SK-N-SH (cell line): ENCODE measurements around the gene VAV1. TPM values are rescaled to one million over a fixed set of nuclear protein-coding genes. Genes with fewer than 3 reads are reported as not detected.

ENCODE experiments used
- CTCF ChIA-PET: fragments of 300-600, 350-600 bp; formaldehyde crosslinking; extraction: SDS; loops from one replicate; lab custom pipeline; 2021; lab: Yijun Ruan, JAX
- POLR2A ChIA-PET: fragments of 350-600 bp; sonication (Branson Sonifier 250); formaldehyde crosslinking; extraction: SDS; loops from one replicate; lab custom pipeline; 2020; ENCODE audit warnings: antibody characterized with exemption, inconsistent platforms; lab: Yijun Ruan, JAX
- DNase-seq: peaks from one replicate; pipeline ENCODE4 v3.0.0; 2012
- H2AFZ ChIP-seq: fragments of 200-600 bp; sonication (generic); 2 replicates; pipeline ENCODE4 v1.8.1; 2016; ENCODE audit warnings: antibody characterized with exemption, mild to moderate bottlenecking, low read depth
- H3F3A ChIP-seq: fragments of 200-600 bp; sonication (generic); replicated peaks from 2 replicates; pipeline ENCODE3; 2016; ENCODE audit warnings: antibody characterized with exemption, mild to moderate bottlenecking; ENCODE audit not compliant: insufficient read depth
- H3K27ac ChIP-seq, 2 experiments: fragments of 200-500 bp in 1 of 2; fragments of 200-600 bp in 1 of 2; sonication (Bioruptor generic) in 1 of 2; sonication (generic), shearing (Covaris generic) in 1 of 2; 2 replicates each; pipeline versions ENCODE4 v1.5.1 to v1.6.1; 2014 to 2016; ENCODE audit warnings: low read depth in 2 of 2, inconsistent platforms in 1 of 2, low read length in 1 of 2, mild to moderate bottlenecking in 1 of 2, mixed read lengths in 1 of 2
- H3K27me3 ChIP-seq: fragments of 200-600 bp; sonication (generic), shearing (Covaris generic); 2 replicates; pipeline ENCODE4 v1.6.1; 2016; ENCODE audit warnings: mixed run types; ENCODE audit not compliant: insufficient read depth
- H3K36me3 ChIP-seq, 2 experiments: fragments of 200-500 bp in 1 of 2; fragments of 200-600 bp in 1 of 2; sonication (Bioruptor generic) in 1 of 2; sonication (generic) in 1 of 2; replicated peaks in 1 of 2; 2 replicates each; pipeline versions ENCODE3 to v1.5.1; 2014 to 2016; ENCODE audit warnings: low read length in 1 of 2, mild to moderate bottlenecking in 1 of 2; ENCODE audit not compliant: insufficient read depth in 2 of 2, control insufficient read depth in 1 of 2
- H3K4me1 ChIP-seq, 2 experiments: fragments of 200-500 bp in 1 of 2; fragments of 200-600 bp in 1 of 2; sonication (Bioruptor generic) in 1 of 2; sonication (generic), shearing (Covaris generic) in 1 of 2; 2 replicates each; pipeline versions ENCODE4 v1.5.1 to v1.6.1; 2014 to 2016; ENCODE audit warnings: low read depth in 1 of 2, low read length in 1 of 2, mixed run types in 1 of 2; ENCODE audit not compliant: insufficient read depth in 2 of 2, control insufficient read depth in 1 of 2
- H3K4me2 ChIP-seq: fragments of 200-600 bp; sonication (generic), shearing (Covaris generic); 2 replicates; pipeline ENCODE4 v1.6.1; 2017; ENCODE audit warnings: mixed run types
- H3K4me3 ChIP-seq, 2 experiments: fragments of 200-500 bp in 1 of 2; fragments of 200-600 bp in 1 of 2; sonication (Bioruptor generic) in 1 of 2; sonication (generic), shearing (Covaris generic) in 1 of 2; 2 replicates each; pipeline versions ENCODE4 v1.5.1 to v1.8.1; 2014 to 2016; ENCODE audit warnings: low read depth in 2 of 2, inconsistent platforms in 1 of 2, low read length in 1 of 2, mild to moderate bottlenecking in 1 of 2, mixed read lengths in 1 of 2, moderate library complexity in 1 of 2
- H3K79me2 ChIP-seq: fragments of 200-600 bp; sonication (generic); 2 replicates; pipeline ENCODE4 v1.8.1; 2017; ENCODE audit warnings: mild to moderate bottlenecking; ENCODE audit not compliant: insufficient read depth
- H3K9ac ChIP-seq: fragments of 200-600 bp; sonication (generic); 2 replicates; pipeline ENCODE4 v1.6.1; 2017; ENCODE audit warnings: mixed run types
- H3K9me2 ChIP-seq: fragments of 200-600 bp; sonication (generic); 2 replicates; pipeline ENCODE4 v1.6.1; 2017; ENCODE audit warnings: mixed run types
- H3K9me3 ChIP-seq: fragments of 200-600 bp; sonication (generic); 2 replicates; pipeline ENCODE4 v1.6.1; 2017; ENCODE audit warnings: mixed run types, mild to moderate bottlenecking, moderate library complexity
- H4K20me1 ChIP-seq: fragments of 200-600 bp; sonication (generic); 2 replicates; pipeline ENCODE4 v1.6.1; 2017; ENCODE audit warnings: mild to moderate bottlenecking, mixed run types; ENCODE audit not compliant: insufficient read depth
- EP300 ChIP-seq, 2 experiments: IDR thresholded peaks; 2 replicates each; pipeline versions ENCODE4 v1.4.0 to v1.6.1; 2012; ENCODE audit warnings: borderline replicate concordance in 1 of 2, low read depth in 1 of 2, low read length in 1 of 2
- FOSL2 ChIP-seq: IDR thresholded peaks from 2 replicates; pipeline ENCODE4 v1.4.0; 2012; ENCODE audit warnings: low read depth, mild to moderate bottlenecking, moderate library complexity, borderline replicate concordance
- FOXJ3 ChIP-seq: sonication (generic); formaldehyde crosslinking; IDR thresholded peaks from 2 replicates; pipeline ENCODE4 v1.5.1; 2020; ENCODE audit warnings: mild to moderate bottlenecking, missing genetic modification reagents
- JUND ChIP-seq: IDR thresholded peaks from 2 replicates; pipeline ENCODE4 v1.4.0; 2012
- MAX ChIP-seq: IDR thresholded peaks from 2 replicates; pipeline ENCODE4 v1.4.0; 2012; ENCODE audit warnings: low read depth
- MEF2A ChIP-seq: IDR thresholded peaks from 2 replicates; pipeline ENCODE4 v1.4.0; 2012; ENCODE audit warnings: low read depth, borderline replicate concordance
- POLR2AphosphoS5 ChIP-seq: IDR thresholded peaks from 2 replicates; pipeline ENCODE4 v1.6.1; 2012; ENCODE audit warnings: low read depth, low read length
- RAD21 ChIP-seq: IDR thresholded peaks from 2 replicates; pipeline ENCODE4 v1.6.1; 2012; ENCODE audit warnings: mild to moderate bottlenecking, low read length
- RCOR1 ChIP-seq: fragments of 150-350 bp; IDR thresholded peaks from 2 replicates; pipeline ENCODE4 v1.6.1; 2017; ENCODE audit warnings: antibody characterized with exemption, low read length
- RFX5 ChIP-seq: IDR thresholded peaks from 2 replicates; pipeline ENCODE4 v1.6.1; 2012; ENCODE audit warnings: mild to moderate bottlenecking, improper control_type of control experiment, low read length
- SIN3A ChIP-seq: IDR thresholded peaks from 2 replicates; pipeline ENCODE4 v1.6.1; 2012; ENCODE audit warnings: low read depth, mild to moderate bottlenecking, low read length, moderate library complexity, borderline replicate concordance
- SMC3 ChIP-seq: IDR thresholded peaks from 2 replicates; pipeline ENCODE4 v1.6.1; 2012; ENCODE audit warnings: low read depth, low read length, improper control_type of control experiment
- TAF1 ChIP-seq: IDR thresholded peaks from 2 replicates; pipeline ENCODE4 v1.6.1; 2012; ENCODE audit warnings: low read depth, mild to moderate bottlenecking, low read length, moderate library complexity, borderline replicate concordance
- TCF12 ChIP-seq: IDR thresholded peaks from 2 replicates; pipeline ENCODE4 v1.4.0; 2012
- TEAD4 ChIP-seq: IDR thresholded peaks from 2 replicates; pipeline ENCODE4 v1.4.0; 2012; ENCODE audit warnings: mild to moderate bottlenecking, borderline replicate concordance; ENCODE audit not compliant: insufficient read depth
- WGBS: methylation state at CpG from one replicate; pipeline ENCODE4 v1.1.6; 2017; ENCODE audit warnings: low lambda C conversion rate; 5-methylcytosine and 5-hydroxymethylcytosine counted together
- polyA plus RNA-seq, 3 experiments: library from polyadenylated mRNA; depleted of rRNA; stranded (reverse); fragments of >200 nt; gene quantifications; 2 replicates each; pipeline ENCODE4 v1.2.3, GENCODE V29; 2012
- TF ChIP-seq, protein P1 (sequence below): IDR thresholded peaks from 2 replicates; pipeline ENCODE4 v1.4.0; 2012; ENCODE audit warnings: low read depth, borderline replicate concordance
- TF ChIP-seq, protein P2 (sequence below): fragments of 150-350 bp; IDR thresholded peaks from 2 replicates; pipeline ENCODE4 v1.6.1; 2017; ENCODE audit warnings: antibody characterized with exemption, low read length, low read depth, borderline replicate concordance
- TF ChIP-seq, protein P3 (sequence below): fragments of 200-600 bp; sonication (generic); IDR thresholded peaks from 2 replicates; pipeline ENCODE4 v1.6.1; 2017; ENCODE audit warnings: antibody characterized with exemption, mild to moderate bottlenecking, moderate library complexity
- TF ChIP-seq, protein P4 (sequence below): IDR thresholded peaks from 2 replicates; pipeline ENCODE4 v1.4.0; 2012; ENCODE audit warnings: low read depth, borderline replicate concordance
- TF ChIP-seq, protein P5 (sequence below): IDR thresholded peaks from 2 replicates; pipeline ENCODE4 v1.6.1; 2012; ENCODE audit warnings: mild to moderate bottlenecking, low read depth, low read length, moderate library complexity

VAV1 gene
- polyA plus RNA-seq, 1 of the 3 experiments (the other 2 are of a cell fraction) = 0.02 TPM

DNA sequence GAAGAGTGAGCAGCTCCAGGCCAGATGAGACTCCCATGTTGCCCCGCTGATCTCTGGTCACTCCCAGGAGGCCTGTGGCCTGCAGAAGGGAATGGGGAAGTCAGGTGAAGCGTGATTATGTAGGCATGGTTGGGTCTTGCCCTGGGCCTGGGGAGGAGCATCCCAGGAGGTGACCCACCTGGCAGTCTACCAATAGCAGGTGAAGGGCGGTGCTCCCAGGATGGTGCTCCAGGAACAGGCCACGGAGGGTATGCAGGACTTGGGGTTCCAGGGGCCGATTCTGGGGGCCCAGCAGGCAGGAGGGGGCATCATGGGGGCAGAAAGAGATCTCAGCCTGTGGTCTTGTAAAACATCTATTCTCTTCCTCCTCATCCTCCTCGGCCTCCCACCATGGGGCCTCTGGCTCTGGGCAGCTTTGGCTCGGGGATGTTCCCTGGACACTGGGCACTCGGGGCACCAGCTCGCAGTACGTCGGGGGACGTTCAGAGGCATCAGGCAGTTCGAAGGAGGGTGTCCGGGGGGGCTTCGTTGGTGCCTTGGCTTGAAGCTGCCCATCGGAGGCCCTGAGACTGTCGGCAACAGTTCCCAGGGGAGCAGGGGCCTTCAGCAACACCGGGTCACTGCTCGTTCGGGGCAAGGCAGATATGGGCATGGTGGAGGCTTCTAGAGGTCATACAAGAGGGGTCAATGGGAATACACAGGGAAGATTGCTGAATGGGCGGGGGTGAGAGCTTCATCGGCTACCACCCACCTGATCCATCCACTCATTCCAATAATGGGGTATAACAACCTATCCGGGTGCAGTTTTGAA, 17.6 kb upstream of the VAV1 start:
- Histone ChIP-seq H3K4me3 (no peak overlapping the region), H3K27ac (no peak overlapping the region), H3K36me3 (peaks cover 4 to 5% of the 10 kb centered on the region in 2 experiments), H3K79me2 (no peaks in the 10 kb centered on the region), H3K9me2 (no peaks in the 10 kb centered on the region), H4K20me1 (no peaks in the 10 kb centered on the region), H3K4me1 (no peaks in the 10 kb centered on the region; a peak in 1 of 4 replicates), H3K4me2 (no peak overlapping the region), H3K9me3 (no peaks in the 10 kb centered on the region), H3K27me3 (no peaks in the 10 kb centered on the region), H2AFZ (no peak overlapping the region), H3K9ac (no peak overlapping the region), H3F3A (no peaks in the 10 kb centered on the region)
- ChIA-PET POLR2A (no interaction called here), CTCF (interaction anchor here (0.7 to 1.7 kb wide), 2 partner anchors 16 to 109 kb away, joined by 3 to 4 read pairs; no protein-coding TSS in a partner anchor)
- WGBS = 85% methylated on average over 16 of the region's 23 CpGs
- TF ChIP-seq, protein P1, sequence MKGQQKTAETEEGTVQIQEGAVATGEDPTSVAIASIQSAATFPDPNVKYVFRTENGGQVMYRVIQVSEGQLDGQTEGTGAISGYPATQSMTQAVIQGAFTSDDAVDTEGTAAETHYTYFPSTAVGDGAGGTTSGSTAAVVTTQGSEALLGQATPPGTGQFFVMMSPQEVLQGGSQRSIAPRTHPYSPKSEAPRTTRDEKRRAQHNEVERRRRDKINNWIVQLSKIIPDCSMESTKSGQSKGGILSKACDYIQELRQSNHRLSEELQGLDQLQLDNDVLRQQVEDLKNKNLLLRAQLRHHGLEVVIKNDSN = no peak
- TF ChIP-seq TEAD4 (no peak), JUND (no peak), TCF12 (no peak), MEF2A (no peak), SIN3A (no peak), SMC3 (no peak), RFX5 (no peak), MAX (no peak), RCOR1 (no peak), POLR2AphosphoS5 (no peak), RAD21 (no peak), FOSL2 (no peak), FOXJ3 (CRISPR knock-in tag) (no peak), TAF1 (no peak), EP300 (IDR thresholded peaks at IDR 0.05; ENCODE audit: borderline replicate concordance in 1 of 2, low read depth in 1 of 2, low read length in 1 of 2) (no peak)
- TF ChIP-seq, protein P2, sequence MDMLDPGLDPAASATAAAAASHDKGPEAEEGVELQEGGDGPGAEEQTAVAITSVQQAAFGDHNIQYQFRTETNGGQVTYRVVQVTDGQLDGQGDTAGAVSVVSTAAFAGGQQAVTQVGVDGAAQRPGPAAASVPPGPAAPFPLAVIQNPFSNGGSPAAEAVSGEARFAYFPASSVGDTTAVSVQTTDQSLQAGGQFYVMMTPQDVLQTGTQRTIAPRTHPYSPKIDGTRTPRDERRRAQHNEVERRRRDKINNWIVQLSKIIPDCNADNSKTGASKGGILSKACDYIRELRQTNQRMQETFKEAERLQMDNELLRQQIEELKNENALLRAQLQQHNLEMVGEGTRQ = no peak
- TF ChIP-seq, protein P3, sequence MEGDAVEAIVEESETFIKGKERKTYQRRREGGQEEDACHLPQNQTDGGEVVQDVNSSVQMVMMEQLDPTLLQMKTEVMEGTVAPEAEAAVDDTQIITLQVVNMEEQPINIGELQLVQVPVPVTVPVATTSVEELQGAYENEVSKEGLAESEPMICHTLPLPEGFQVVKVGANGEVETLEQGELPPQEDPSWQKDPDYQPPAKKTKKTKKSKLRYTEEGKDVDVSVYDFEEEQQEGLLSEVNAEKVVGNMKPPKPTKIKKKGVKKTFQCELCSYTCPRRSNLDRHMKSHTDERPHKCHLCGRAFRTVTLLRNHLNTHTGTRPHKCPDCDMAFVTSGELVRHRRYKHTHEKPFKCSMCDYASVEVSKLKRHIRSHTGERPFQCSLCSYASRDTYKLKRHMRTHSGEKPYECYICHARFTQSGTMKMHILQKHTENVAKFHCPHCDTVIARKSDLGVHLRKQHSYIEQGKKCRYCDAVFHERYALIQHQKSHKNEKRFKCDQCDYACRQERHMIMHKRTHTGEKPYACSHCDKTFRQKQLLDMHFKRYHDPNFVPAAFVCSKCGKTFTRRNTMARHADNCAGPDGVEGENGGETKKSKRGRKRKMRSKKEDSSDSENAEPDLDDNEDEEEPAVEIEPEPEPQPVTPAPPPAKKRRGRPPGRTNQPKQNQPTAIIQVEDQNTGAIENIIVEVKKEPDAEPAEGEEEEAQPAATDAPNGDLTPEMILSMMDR = no peak
- TF ChIP-seq, protein P4, sequence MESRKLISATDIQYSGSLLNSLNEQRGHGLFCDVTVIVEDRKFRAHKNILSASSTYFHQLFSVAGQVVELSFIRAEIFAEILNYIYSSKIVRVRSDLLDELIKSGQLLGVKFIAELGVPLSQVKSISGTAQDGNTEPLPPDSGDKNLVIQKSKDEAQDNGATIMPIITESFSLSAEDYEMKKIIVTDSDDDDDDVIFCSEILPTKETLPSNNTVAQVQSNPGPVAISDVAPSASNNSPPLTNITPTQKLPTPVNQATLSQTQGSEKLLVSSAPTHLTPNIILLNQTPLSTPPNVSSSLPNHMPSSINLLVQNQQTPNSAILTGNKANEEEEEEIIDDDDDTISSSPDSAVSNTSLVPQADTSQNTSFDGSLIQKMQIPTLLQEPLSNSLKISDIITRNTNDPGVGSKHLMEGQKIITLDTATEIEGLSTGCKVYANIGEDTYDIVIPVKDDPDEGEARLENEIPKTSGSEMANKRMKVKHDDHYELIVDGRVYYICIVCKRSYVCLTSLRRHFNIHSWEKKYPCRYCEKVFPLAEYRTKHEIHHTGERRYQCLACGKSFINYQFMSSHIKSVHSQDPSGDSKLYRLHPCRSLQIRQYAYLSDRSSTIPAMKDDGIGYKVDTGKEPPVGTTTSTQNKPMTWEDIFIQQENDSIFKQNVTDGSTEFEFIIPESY = no peak
- TF ChIP-seq, protein P5, sequence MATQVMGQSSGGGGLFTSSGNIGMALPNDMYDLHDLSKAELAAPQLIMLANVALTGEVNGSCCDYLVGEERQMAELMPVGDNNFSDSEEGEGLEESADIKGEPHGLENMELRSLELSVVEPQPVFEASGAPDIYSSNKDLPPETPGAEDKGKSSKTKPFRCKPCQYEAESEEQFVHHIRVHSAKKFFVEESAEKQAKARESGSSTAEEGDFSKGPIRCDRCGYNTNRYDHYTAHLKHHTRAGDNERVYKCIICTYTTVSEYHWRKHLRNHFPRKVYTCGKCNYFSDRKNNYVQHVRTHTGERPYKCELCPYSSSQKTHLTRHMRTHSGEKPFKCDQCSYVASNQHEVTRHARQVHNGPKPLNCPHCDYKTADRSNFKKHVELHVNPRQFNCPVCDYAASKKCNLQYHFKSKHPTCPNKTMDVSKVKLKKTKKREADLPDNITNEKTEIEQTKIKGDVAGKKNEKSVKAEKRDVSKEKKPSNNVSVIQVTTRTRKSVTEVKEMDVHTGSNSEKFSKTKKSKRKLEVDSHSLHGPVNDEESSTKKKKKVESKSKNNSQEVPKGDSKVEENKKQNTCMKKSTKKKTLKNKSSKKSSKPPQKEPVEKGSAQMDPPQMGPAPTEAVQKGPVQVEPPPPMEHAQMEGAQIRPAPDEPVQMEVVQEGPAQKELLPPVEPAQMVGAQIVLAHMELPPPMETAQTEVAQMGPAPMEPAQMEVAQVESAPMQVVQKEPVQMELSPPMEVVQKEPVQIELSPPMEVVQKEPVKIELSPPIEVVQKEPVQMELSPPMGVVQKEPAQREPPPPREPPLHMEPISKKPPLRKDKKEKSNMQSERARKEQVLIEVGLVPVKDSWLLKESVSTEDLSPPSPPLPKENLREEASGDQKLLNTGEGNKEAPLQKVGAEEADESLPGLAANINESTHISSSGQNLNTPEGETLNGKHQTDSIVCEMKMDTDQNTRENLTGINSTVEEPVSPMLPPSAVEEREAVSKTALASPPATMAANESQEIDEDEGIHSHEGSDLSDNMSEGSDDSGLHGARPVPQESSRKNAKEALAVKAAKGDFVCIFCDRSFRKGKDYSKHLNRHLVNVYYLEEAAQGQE = no peak
- DNase-seq = no peak
